Stimulated activated CD4-positive, alpha-beta T cell treated with anti-CD3 and anti-CD28 coated beads, TNF-alpha, amount 100 ng/mL, for 4 hours (primary cell): ENCODE measurements around the gene GPR153.
A peak's percentile ranks its signal among the peaks of the same experiment; 100 is the strongest.
"Not testable (repeated sequence)": the region's sequence is repeated elsewhere in the genome, so short reads cannot be mapped to it uniquely, and the experiment has no call there.

ENCODE experiments used
- DNase-seq, 3 experiments: peaks; one replicate each; pipeline ENCODE4 v3.0.0-alpha.2; 2020; ENCODE audit warnings: low read depth in 3 of 3

Gene GPR153

DNA sequence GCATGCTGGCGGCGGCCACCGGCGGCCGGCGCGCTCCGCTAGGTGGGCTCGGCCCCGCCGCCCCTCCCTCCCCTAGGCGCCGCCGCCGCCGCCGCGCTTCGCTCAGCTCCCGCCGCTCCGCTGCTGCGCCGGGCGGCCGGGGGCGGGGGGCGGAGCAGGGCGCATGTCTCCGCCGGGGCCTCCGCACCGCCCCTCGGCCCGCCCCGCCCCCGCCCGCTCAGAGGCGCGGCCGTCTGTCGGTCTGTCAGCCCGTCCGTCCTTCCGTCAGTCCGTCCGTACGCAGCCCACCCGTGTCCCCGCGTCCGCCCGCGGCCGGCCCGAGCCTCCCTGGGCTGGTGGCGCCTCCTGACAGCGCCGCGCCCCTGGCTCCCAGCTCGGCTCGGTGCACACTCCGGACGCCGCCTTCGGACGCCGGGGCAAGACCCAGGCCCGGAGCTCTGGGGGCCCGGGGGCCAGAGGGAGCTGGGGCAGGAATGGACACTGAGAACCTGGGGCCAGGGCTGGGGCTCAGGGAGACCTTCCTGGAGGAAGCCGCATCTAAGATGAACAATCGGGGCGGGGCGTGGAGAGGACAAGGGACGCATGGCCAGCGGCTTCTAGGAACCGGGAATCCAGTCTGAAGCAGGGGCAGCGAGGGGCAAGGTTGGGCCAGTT, at the start of gene GPR153:
TSS of gene GPR153 (minus strand) at position 138 of the 654 bp plus-strand sequence. CDS start 6,193 bp downstream, outside the sequence.
- DNase-seq = peak; percentile 28 to 44 (median 33)

DNA sequence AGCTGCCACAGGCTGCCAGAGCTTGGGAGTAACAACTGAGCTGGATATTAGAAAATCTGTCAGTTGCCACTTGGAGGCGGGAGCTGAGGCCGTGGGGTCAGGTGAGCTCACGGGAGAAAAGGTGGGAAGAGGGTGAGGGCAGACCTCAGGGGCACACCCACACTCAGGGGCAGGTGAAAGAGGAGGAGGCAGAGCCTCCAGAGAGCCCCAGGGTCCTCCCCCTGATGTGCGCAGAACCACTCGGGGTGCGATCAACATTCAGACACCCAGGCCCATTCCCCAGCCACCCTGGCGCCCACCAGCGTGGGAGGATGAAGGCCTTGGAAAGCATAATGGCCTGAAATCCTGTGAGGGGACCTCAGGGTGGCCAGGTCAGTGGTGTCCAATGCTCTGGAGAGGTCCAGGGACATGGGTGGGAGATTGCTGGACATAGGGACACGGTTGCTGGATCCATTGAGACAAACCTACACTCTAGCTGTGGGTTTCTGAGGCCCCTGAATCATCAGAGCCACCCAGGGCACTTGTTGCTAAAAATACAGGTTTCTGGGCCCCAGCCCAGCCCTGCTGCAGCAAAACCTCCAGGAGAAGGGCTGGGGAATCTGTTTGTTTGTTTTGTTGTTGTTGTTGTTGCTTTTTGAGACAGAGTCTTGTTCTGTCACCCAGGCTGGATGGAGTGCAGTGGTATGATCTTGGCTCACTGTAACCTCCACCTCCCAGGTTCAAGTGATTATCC, 49.4 kb upstream of the GPR153 start:
- DNase-seq = no peak

DNA sequence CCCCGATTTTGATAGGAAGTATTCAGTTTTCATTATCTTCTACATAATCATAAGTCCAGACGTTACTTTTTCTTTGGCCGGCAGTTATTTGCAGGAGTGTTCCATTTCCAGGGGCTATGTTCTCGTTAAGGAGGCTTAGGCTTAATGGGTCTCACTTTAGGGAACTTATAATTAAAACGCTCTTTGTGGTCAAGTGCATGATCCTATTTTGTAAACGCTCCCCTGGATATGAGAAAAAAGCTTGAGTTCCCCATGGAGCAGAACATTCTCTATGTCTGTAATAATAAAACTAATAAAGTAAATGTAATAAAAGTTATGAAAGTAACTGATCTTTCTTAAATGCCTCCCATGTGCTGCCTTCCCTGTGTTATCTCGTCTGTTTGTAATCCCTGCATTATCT, 48.7 kb upstream of the GPR153 start:
- no peak for DNase-seq

DNA sequence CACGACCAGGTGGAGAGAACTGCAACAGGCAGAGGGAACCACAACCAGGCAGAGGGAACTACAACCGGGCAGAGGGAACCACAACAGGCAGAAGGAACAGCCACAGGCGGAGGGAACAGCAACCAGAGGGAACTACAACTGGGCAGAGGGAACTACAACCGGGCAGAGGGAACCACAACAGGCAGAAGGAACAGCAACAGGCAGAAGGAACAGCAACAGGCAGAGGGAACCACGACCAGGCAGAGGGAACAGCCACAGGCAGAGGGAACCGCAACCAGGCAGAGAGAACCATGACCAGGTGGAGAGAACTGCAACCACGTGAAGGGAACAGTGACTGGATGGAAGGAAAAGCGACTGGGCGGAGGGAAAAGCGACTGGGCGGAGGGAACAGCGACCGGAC, 47.6 kb upstream of the GPR153 start:
- no peak for DNase-seq

DNA sequence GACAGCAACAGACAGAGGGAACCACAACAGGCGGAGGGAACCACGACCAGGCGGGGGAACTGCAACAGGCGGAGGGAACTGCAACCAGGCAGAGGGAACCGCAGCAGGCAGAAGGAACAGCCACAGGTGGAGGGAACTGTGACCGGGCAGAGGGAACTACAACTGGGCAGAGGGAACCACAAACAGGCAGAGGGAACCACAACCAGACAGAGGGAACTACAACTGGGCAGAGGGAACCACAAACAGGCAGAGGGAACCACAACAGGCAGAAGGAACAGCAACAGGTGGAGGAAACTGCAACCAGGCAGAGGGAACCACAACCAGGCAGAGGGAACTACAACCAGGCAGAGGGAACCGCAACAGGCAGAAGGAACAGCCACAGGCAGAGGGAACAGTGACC, 46.8 kb upstream of the GPR153 start:
- not testable (repeated sequence) for DNase-seq

DNA sequence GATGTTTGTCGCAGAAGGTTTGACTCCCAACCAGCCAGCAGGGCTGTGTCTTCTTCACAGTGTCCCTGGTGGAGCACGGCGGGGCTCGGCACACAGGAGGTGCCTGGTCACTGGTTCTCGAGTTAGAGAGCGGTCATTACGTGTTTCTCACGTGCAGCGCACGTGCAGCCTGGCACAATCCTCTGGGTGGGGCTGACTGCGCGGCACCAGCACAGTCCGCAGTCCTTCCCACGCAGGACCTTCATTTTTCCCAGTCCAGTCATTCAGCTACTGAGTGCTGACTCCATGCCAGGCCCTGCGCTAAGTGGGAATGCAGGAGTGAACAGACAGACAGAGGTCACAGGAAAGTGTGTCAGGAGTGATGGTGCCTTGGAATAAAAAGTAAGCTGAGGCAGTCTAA, 46.2 kb upstream of the GPR153 start:
- DNase-seq = no peak

DNA sequence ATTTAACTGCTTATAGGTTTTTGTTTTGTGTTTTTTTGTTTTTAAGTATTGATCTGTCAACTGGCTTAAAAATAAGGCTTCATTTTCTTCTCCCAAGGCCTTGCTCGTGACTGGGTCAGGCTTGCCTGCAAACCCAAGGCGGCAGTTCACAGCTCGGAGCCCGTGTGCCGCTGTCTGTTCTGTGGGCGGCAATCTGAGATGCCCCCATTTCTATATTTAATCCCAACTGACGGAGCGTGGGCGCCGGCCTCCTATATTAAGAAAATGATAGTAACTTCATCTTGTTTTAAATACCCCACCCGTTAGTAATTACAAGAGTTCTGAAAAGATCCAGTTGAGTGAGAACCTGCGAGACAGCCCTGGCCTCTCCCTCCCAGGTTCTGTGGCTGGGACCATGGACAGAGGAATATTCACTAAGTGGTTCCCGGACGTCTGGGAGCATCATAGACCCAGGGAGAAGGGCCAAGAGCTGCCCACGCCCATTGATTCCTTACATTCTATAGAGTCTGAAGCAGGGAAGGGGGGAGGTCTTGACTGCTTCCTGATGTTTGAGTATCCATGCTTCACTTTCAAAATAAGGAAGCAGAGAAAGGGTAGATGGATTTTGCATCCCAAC, 42.6 kb upstream of the GPR153 start:
- DNase-seq = no peak

DNA sequence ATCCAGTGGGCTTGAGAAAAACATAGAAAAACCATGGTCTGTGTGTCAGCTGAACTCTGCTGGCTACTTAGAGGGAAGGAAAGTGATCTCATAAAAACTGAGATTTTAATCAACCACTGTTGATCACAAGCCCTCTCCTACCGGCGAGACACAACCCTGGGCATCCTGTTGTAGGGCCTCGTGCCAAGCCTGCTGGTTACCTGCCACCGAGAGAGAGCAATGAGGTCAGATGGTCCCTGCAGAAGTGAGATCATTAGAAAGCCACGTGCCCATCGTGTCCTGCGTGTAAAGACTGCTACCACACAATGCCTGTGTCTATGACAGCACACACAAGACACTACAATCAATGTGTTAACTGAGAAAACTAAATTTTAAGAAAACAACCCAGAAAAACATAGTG, 41.7 kb upstream of the GPR153 start:
- no peak for DNase-seq

DNA sequence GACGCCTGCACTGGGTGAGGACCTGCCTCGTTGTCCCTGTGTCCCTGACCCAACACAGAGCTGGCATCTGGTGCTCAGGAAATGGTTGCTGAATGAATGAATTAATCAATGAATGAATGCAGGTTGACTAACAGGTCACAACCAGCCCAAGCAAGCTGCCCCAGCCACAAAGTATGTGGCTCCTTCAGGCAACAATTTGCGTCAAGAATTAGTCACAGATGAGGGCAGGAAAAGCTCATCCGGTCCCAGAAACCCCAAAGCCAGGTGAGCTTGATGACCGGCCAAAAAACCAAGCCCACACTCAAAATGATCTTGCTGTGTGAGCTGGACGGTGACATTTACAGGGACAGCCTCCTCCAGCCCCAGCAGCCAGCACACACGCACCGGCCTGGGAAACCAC, 40.6 kb upstream of the GPR153 start:
- DNase-seq = no peak

DNA sequence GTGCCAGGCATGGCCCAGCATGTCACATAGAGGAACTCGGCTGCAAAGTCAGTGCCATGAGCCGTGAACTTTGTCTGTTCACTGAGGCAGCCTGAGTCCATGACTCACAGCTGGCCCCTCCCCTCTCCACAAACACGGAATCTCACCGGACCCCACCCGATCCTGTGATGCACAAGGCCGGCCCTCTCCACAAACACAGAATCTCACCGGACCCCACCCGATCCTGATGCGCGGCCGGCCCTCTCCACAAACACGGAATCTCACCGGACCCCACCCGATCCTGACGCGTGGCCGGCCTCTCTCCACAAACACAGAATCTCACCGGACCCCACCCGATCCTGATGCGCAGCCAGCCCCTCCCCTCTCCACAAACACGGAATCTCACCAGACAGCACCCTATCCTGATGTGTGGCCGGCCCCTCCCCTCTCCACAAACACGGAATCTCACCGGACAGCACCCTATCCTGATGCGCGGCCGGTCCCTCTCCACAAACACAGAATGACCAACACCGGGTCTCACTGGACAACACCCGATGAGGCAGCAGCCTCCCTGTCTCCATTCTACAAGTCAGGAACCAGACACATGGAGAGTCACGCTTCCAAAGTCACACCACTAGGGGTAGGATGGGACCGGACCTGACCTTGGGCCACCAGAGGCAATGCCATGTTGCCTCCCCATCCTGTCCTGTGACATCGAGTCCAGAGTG, 39.6 kb upstream of the GPR153 start:
- DNase-seq = no peak

DNA sequence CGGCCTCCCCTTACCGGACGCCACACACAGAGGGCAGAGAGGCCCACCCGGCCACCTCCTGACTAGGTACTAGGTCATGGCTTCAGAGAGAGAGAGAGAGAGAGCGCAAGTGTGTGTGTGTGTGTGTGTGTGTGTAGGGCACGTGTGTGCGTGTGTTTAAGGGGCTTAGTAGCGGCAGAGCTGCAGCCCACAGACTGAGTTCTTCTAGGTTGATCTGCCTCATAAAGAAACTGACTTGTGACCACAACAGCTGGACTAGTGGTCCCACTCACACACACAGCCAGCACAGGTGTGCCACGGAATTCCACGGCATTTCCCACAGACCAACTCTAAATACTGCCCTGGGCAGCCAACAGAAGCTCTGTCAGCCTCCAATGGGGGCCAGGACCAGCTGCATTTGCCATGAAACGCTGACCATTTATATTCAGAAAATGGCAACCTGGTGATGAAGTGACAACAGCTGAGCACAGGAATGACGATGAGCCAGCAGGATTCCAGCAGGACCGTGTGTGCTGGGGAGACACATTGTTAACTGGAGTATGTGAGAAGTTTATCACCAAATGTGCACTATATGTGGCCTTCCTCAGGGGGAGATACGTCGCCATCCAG, 38.8 kb upstream of the GPR153 start:
- DNase-seq = no peak

DNA sequence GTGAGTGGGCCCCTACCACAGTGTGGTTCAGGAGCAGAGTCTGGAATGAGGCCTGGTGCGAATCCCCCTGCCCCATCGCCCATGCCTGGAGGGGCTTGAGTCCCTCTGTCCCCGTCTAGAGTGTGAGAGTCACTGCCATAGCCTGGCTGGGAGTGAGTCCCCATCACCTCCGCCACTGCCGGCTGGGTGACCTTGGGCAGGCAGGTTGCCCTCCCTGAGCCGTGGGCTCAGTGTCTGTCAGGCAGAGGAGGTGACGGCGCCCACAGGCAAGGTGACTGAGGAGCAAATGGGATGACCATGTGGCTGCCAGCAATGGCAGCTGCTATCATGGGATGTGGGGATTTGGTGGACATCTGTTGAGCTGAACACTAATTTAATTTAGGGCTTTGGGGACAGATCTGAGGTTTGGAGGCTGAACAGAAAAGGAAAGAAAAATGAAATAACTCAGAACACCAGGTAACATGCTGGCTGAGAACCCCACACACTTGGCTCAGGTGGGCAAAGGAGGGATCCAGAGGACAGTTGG, 38.1 kb upstream of the GPR153 start:
- DNase-seq = no peak

DNA sequence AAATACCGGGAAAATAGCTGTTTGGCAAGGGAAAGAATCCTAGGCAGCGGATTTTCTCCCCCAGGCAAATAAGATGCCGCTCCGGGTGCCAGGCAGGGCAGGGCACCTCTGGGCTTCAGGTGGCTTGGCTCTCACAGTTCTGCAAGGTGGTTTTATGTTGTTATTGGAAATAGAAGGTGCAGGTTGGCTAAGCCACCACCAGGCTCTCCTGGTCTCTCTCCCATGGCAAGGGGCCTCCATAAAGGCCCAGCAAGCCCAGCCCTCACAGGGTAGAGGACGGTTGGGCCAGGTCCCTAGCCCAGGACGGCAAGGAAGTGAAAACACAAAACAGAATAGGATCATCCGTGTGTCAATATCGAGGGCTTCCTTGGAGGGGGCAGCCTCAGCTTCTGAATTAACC, 37.6 kb upstream of the GPR153 start:
- no peak for DNase-seq

DNA sequence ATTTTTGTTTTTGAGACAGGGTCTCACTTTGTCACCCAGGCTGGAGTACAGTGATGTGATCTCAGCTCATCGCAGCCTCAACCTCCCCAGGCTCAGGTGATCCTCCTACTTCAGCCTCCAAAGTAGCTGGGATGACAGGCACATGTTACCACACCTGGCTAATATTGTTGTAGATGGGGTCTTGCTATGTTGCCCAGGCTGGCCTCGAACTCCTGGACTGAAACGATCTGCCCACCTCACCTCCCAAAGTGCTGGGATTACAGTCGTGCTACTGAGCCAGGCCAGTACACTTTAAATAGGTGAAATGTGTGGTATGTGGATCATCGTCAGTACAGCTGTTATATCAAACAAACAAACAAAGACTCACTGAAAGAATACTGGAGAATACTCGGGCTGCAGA, 35.0 kb upstream of the GPR153 start:
- no peak for DNase-seq

DNA sequence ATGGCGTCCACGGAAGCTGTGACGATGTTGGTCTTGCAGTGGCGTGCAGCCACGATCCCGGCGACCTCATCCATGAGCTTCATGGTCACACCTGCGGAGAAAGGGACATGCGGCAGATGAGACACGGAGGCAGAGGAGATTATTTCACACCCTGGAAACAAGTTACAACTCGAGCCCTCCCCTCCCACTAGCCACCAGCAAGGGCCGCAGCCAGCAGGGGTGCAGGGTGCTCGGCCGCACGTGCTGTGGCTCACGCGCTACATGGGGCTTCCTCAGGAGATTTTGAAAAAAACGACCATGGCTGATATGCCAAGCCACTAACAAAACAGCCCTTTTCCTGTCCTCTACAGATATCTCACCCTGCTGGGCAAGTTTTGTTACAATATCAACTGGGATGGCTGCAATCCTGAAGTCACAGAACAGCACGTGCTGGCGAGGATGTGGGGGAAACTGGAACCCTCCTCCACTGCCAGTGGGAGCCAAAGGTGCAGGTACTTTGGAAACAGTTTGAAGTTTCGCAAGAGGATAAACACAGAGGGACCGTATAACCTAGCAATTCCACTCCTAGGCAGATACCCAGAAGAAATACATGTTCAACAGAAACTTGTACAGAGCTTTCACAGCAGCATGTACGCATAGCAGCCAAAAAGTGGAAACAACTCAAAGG, 34.1 kb upstream of the GPR153 start:
- no peak for DNase-seq

DNA sequence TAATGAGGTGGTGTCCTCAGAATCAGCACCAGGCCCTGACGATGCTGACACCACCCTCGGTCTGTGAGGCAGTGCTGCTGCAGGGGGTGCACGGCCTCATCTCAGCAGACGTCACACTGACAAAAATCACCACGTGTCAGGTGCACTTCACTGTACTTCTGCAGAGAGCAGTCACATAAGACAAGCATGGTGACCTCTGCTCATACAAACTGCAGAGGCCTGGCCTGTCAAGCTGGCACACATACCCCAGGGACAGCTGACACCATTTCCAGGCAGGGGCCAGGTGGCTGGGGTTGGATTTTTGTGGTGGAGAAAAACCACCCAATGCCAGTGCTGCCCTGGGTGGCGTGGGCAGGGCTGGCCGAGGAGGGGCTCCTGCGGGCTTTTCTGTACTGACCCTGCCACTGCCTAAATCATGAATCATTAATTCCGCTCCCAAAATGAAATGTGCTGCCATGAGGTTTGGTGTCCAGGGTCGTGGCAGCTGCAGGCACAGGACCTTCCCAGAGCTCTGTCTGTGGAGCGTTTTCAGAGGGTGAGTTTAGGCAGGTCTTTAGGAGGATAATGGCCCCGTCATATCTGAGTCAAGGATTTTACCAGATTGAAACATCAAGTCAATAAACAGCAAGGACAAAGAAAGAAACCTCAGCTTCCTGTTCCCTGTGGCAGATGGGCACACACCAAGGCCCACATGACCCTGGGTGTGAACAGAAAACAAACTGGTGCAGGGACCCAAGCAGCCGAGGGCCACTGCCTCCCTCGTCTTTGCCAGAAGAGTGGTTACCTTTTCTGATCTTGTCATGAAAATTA, 33.4 kb upstream of the GPR153 start:
- DNase-seq = no peak

DNA sequence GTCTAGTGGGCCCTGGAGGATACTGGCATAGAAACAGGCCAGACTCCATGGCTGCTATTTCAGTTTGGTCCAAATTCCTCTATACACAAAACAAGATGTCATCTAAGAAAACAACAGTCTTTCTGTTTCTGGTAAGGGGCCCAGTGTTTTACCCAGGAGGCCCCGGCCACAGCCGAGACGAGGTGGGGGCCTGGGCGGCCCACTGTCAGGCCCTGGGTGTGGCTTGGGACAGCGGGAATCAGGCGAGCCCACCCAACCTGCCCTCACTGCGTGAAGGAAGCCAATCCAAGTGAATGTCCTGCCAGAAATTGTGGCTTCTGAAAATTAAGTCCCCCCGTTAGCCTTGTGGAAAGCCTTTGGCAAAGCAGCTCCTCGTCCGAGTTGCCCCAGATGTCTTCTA, 31.2 kb upstream of the GPR153 start:
- DNase-seq = no peak

DNA sequence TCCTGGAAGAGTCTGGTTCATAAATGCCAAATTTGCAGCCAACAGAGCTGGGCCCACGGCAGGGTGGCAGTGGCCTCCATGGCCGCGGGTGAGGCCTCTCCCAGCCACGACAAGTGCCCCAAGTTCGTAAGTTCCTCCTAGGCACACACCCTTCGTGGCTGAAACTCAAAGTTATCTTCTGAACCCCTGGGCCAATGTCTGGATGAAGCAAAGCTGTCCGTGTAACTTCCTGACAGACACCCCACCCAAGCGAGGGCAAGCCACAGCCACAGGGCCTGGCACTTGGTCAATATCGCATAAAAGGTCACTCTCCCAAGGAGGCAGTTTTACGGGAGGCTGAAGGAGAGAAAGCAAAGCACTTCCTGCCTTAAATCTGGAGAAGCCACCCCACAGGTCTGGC, 27.8 kb upstream of the GPR153 start:
- DNase-seq = no peak

DNA sequence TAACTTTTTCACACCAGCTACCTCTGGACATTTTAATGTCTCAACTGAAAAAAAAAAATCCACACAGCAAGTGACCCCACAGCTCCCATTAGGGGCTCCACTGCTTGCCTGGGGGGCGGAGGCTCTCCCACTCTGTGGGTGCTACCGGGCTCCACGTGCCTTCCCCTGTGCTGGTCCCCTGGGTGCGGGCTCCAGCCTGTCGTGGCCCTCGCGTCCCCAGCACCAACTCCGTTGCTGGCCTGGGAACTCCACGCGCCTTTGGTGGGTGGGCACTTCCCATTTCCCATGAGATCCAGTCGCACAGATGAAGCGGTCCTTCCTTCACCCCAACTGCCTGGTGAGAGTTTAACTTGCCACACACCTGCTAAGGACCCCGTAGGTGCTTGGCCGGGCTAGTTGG, 27.1 kb upstream of the GPR153 start:
- no peak for DNase-seq

DNA sequence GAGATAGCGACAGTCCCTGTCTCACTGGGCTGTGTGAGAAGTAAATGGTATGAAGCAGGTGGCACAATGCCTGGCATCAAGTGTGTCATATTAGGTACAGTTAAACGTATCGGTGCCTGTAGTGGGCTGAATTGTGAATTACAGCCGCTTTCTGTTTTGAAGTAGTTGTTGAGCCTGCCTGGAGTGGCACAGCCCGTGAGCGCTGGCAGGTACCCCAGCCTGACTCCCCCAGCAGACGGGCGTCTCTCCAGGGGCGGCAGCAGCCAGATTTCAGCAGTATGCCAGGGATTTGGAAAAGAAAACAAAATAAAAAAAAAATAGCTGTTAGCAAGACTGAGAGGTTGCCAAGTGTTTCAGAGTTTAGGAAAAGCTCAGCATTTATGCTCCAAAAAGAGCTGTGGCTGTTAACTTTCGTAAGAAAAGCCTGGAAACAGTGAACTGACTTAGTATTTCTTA, 26.6 kb upstream of the GPR153 start:
- no peak for DNase-seq
